Esophagus muscularis mucosa (tissue), 4 donors: ENCODE measurements around the gene P4HB. TPM values are rescaled to one million over a fixed set of nuclear protein-coding genes. Genes with fewer than 3 reads are reported as not detected.

Experiments used
- DNase-seq: peaks from one replicate; pipeline ENCODE4 v3.0.0-alpha.2; 2017; ENCODE audit errors: extremely low spot score
- H3K27ac ChIP-seq, 4 donors: fragments of 200-600 bp; sonication (generic); replicated peaks in 1 of 4; 1 replicate in 3 of 4; 2 replicates in 1 of 4; pipeline ENCODE4 v1.5.1; 2016 to 2019; ENCODE audit warnings: mild to moderate bottlenecking in 1 of 4
- H3K27me3 ChIP-seq, 4 donors: fragments of 200-600 bp; sonication (generic); one replicate each; pipeline versions ENCODE4 v1.5.1 to v1.6.0; 2016 to 2019
- H3K36me3 ChIP-seq, 4 donors: fragments of 200-600 bp; sonication (generic); one replicate each; pipeline ENCODE4 v1.5.1; 2016 to 2019
- H3K4me1 ChIP-seq, 4 donors: fragments of 200-600 bp; sonication (generic); one replicate each; pipeline ENCODE4 v1.5.1; 2016 to 2019
- H3K4me3 ChIP-seq, 4 donors: fragments of 200-600 bp; sonication (generic); 1 replicate in 2 of 4; 2 replicates in 2 of 4; pipeline ENCODE4 v1.5.1; 2016 to 2019; ENCODE audit warnings: mild to moderate bottlenecking in 4 of 4, moderate library complexity in 1 of 4
- H3K9me3 ChIP-seq, 4 donors: fragments of 200-600 bp; sonication (generic); 1 replicate in 3 of 4; 2 replicates in 1 of 4; pipeline ENCODE4 v1.5.1; 2016 to 2019
- CTCF ChIP-seq, 3 experiments: fragments of 200-600 bp in 2 of 3; fragments of 450-650 bp in 1 of 3; sonication (generic) in 2 of 3; IDR thresholded peaks; one replicate each; pipeline ENCODE4 v1.5.1; 2017 to 2019; ENCODE audit warnings: antibody characterized with exemption in 3 of 3, mild to moderate bottlenecking in 2 of 3, moderate library complexity in 1 of 3
- EP300 ChIP-seq: sonication (generic); formaldehyde crosslinking; IDR thresholded peaks from one replicate; pipeline ENCODE4 v1.6.1; 2017; ENCODE audit warnings: antibody characterized with exemption
- POLR2A ChIP-seq: fragments of 450-650 bp; IDR thresholded peaks from one replicate; pipeline ENCODE4 v1.6.1; 2017; ENCODE audit warnings: antibody characterized with exemption, moderate library complexity, mild to moderate bottlenecking, low read depth
- POLR2AphosphoS5 ChIP-seq, 2 donors: sonication (generic); formaldehyde crosslinking; IDR thresholded peaks; one replicate each; pipeline ENCODE4 v1.6.1; 2017; ENCODE audit warnings: antibody characterized with exemption in 2 of 2
- WGBS: methylation state at CpG from one replicate; pipeline ENCODE4 v1.1.5; 2018; 5-methylcytosine and 5-hydroxymethylcytosine counted together
- intact Hi-C: fragments of 100-400 bp; cut with DNase I; formaldehyde crosslinking; loops from one replicate; pipeline ENCODE4 v1.15.1; 2023
- total RNA-seq, 4 donors: library from RNA; depleted of rRNA; stranded (reverse); fragments of >200 nt; gene quantifications; one replicate each; pipeline versions ENCODE4 v1.1.0 to v1.2.1, GENCODE V29; 2016

P4HB gene
- total RNA-seq, 4 donors from 2014 or later = 269 to 334 (median 313) TPM

GRCh38 chr17:81833921-81834830, 26.2 kb downstream of the P4HB start:
- peaks cover 0 to 7% (median 3%) of the 10 kb centered on the region in 4 donors for H3K36me3 ChIP-seq
- no peaks in the 10 kb centered on the region for H3K27me3 ChIP-seq
- TF ChIP-seq EP300 (no peak), POLR2A (peak; percentile 12)
- H3K27ac ChIP-seq = peak overlapping the region; percentile 82 to 96 (median 92)
- H3K4me3 ChIP-seq = peak overlapping the region; percentile 83 to 98 (median 95)
- H3K4me1 ChIP-seq = peaks cover 23 to 51% (median 40%) of the 10 kb centered on the region in 4 donors
- no peak for DNase-seq
- H3K9me3 ChIP-seq = no peaks in the 10 kb centered on the region
- intact Hi-C loops = loop anchor here (5.0 kb wide), 1 partner anchor 38 kb away; the partner anchor contains the start of gene ARHGDIA
- WGBS = 83% methylated on average over 26 of the region's 31 CpGs

- Histone ChIP-seq H3K9me3 (no peaks in the 10 kb centered on the region), H3K4me1 (peaks cover 23 to 60% (median 46%) of the 10 kb centered on the region in 4 donors), H3K36me3 (peaks cover 0 to 7% (median 3%) of the 10 kb centered on the region in 4 donors), H3K27ac (peak within 1 kb of the TSS; percentile 93 to 96 (median 95)), H3K27me3 (no peaks in the 10 kb centered on the region), H3K4me3 (peak within 1 kb of the TSS; percentile 83 to 98 (median 95))
- 3% methylated on average over 34 of the region's 76 CpGs for WGBS
- intact Hi-C loops = loop anchor here (5.0 kb wide), 1 partner anchor 39 kb away; the partner anchor contains the start of gene ARHGDIA
- peak; percentile 98 for DNase-seq
- TF ChIP-seq POLR2AphosphoS5 (IDR thresholded peaks at IDR 0.05) (peak; percentile 97 to 98), EP300 (no peak), POLR2A (peak; percentile 82)
Measured at GRCh38 chr17:81833160-81833920, 27.0 kb downstream of the P4HB start, which contains the start of gene MCRIP1. Gene MCRIP1 (minus strand): TSS chr17:81833291. CDS start chr17:81824506, 8,785 bp downstream.

- intact Hi-C loops = loop anchor here (5.0 kb wide), 1 partner anchor 40 kb away; the partner anchor contains the start of gene ARHGDIA
- peak overlapping the region; percentile 83 to 98 (median 95) for H3K4me3 ChIP-seq
- peak overlapping the region; percentile 93 to 96 (median 95) for H3K27ac ChIP-seq
- H3K27me3 ChIP-seq = no peaks in the 10 kb centered on the region
- H3K4me1 ChIP-seq = peaks cover 23 to 66% (median 48%) of the 10 kb centered on the region in 4 donors
- H3K9me3 ChIP-seq = no peaks in the 10 kb centered on the region
- peaks cover 0 to 7% (median 3%) of the 10 kb centered on the region in 4 donors for H3K36me3 ChIP-seq
- TF ChIP-seq EP300 (no peak), POLR2A (peak; percentile 55)
- DNase-seq = no peak
- WGBS = 0% methylated on average over 19 of the region's 65 CpGs
Measured at GRCh38 chr17:81832608-81833159, 27.7 kb downstream of the P4HB start.

GRCh38 chr17:81831957-81832607, 28.3 kb downstream of the P4HB start:
- H3K36me3 ChIP-seq = peaks cover 0 to 7% (median 3%) of the 10 kb centered on the region in 4 donors
- H3K27ac ChIP-seq = peak overlapping the region; percentile 93 to 96 (median 95)
- no peaks in the 10 kb centered on the region for H3K27me3 ChIP-seq
- 21% methylated on average over 16 of the region's 18 CpGs for WGBS
- H3K9me3 ChIP-seq = no peaks in the 10 kb centered on the region
- peak overlapping the region; percentile 83 to 98 (median 95) for H3K4me3 ChIP-seq
- intact Hi-C loops = loop anchor here (5.0 kb wide), 1 partner anchor 40 kb away; the partner anchor contains the start of gene ARHGDIA
- H3K4me1 ChIP-seq = peaks cover 23 to 66% (median 48%) of the 10 kb centered on the region in 4 donors
- DNase-seq = no peak
- no peak for TF ChIP-seq POLR2A
- TF ChIP-seq POLR2AphosphoS5 (IDR thresholded peaks at IDR 0.05) = peak in 1 of 2 donors; percentile 28

- Histone ChIP-seq H3K27me3 (no peaks in the 10 kb centered on the region), H3K36me3 (peaks cover 0 to 7% (median 3%) of the 10 kb centered on the region in 4 donors), H3K9me3 (no peaks in the 10 kb centered on the region), H3K4me1 (peaks cover 23 to 66% (median 48%) of the 10 kb centered on the region in 4 donors), H3K4me3 (peak overlapping the region in 3 of 4 donors; percentile 83 to 98 (median 93)), H3K27ac (peak overlapping the region; percentile 93 to 96 (median 95))
- TF ChIP-seq POLR2AphosphoS5 (IDR thresholded peaks at IDR 0.05) (no peak), EP300 (no peak), CTCF (IDR thresholded peaks at IDR 0.05) (no peak), POLR2A (no peak)
- no peak for DNase-seq
- 80% methylated on average over 5 of the region's 7 CpGs for WGBS
- intact Hi-C loops = loop anchor here (5.0 kb wide), 1 partner anchor 41 kb away; the partner anchor contains the start of gene ARHGDIA
Measured at GRCh38 chr17:81831563-81831956, 28.8 kb downstream of the P4HB start.
